Measurements from ENCODE around the gene ZBTB20. TPM values are rescaled to one million over a fixed set of nuclear protein-coding genes. Genes with fewer than 3 reads are reported as not detected.

Gene ZBTB20
- total and polyA plus RNA-seq, 10 of the 15 experiments (the other 5 are each of a cell fraction or from before 2014, with no cell fraction given): 0.20 to 5.5 (median 2.2) TPM

DNA sequence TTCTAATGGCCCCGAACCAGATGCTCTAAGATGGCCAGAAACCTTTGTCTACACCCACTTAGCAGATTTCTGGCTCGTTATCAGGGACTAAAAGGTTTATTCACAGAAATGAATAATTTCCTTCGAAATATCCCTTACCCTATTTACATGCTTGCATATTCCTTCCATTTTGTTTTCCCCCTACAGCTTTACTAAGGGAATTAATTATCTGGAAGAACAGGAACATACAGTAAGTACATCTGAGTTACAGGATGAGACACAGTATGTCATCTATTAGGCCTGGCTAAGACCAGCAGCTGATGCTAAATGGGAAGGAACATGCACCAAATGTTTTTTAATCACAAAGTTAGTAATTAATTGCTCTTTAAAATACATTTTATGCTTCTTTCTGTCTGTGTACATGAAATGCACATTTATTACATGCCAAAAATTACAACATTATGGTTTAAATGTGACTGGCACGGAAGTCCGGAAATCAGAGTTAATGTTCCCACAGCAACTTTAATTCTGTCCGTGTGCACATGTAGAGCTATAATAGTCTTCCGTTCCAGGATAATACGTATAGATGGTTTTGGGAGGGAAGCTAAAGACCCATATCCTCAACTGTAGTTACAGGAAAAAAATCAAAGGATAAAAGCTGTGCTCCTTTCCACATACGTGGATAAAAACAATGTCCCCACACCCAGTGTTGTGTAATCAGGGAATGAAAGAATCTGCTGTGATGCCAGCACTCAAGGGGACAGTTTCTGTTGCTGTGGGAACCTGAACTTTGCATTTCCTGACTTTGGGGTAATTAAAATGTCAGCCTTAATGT, 771.3 kb downstream of the ZBTB20 start:
- TF ChIP-seq BMI1 (IDR thresholded peaks at IDR 0.05; ENCODE audit: borderline replicate concordance) (no peak), ZNF217 (IDR thresholded peaks at IDR 0.05) (no peak), JUNB (IDR thresholded peaks at IDR 0.05) (no peak), ZNF274 (IDR thresholded peaks at IDR 0.05; ENCODE audit: insufficient read depth, insufficient read length) (no peak), TARDBP (IDR thresholded peaks at IDR 0.05; ENCODE audit: borderline replicate concordance) (no peak), IRF4 (IDR thresholded peaks at IDR 0.05; ENCODE audit: low read depth, low read length) (no peak), MXI1 (IDR thresholded peaks at IDR 0.05; ENCODE audit: low read depth, low read length) (no peak), TAF1 (IDR thresholded peaks at IDR 0.05; ENCODE audit: borderline replicate concordance, low read depth, low read length) (no peak), NRF1 (conservative IDR thresholded peaks at IDR 0.05; ENCODE audit: low read depth, low read length) (no peak), BCL3 (IDR thresholded peaks at IDR 0.05; ENCODE audit: borderline replicate concordance, insufficient read depth, low read depth, low read length, poor library complexity, severe bottlenecking) (no peak), ZBED1 (IDR thresholded peaks at IDR 0.05; ENCODE audit: borderline replicate concordance) (no peak), HDAC2 (IDR thresholded peaks at IDR 0.05) (no peak), SPI1 (IDR thresholded peaks at IDR 0.05; ENCODE audit: borderline replicate concordance, insufficient read depth, low read depth, low read length) (no peak), TCF12 (IDR thresholded peaks at IDR 0.05; ENCODE audit: low read depth, low read length) (no peak), PAX5 (IDR thresholded peaks at IDR 0.05; ENCODE audit: borderline replicate concordance, low read depth, low read length) (no peak)
- RAD21 ChIA-PET (ENCODE audit: unreplicated experiment): interaction anchor here (0.6 to 0.7 kb wide), 2 partner anchors 85 to 217 kb away, joined by 3 read pairs; no protein-coding TSS in a partner anchor
- no peaks in the 10 kb centered on the region for H4K20me1 ChIP-seq (ENCODE audit: control insufficient read depth, insufficient read depth)
- no peak overlapping the region for H3K9ac ChIP-seq (ENCODE audit: control insufficient read depth, insufficient read depth, low read length)
- no TSS peak for BruUV-seq (replicated peaks)
- intact Hi-C loops (cut with micrococcal nuclease; ENCODE audit: unreplicated experiment): no loop called here
- no peaks in the 10 kb centered on the region for H3K9me3 ChIP-seq (replicated peaks; ENCODE audit: control insufficient read depth, insufficient read depth, low read length)
- ATAC-seq (no peak), DNase-seq (ENCODE audit: low read depth, low spot score) (no peak), FAIRE-seq (no peak)
- POLR2A ChIA-PET: no interaction called here
- H3K4me1 ChIP-seq (ENCODE audit: control insufficient read depth, insufficient read depth, low read length): 0 out of 2 replicates have a peak, but pooled peaks cover 3% of the 10 kb centered on the region
- in situ Hi-C loops (cut with MboI): no loop called here
- H3K4me2 ChIP-seq (ENCODE audit: control insufficient read depth, insufficient read depth): no peak overlapping the region
- WGBS (ENCODE audit: insufficient coverage, insufficient replicate concordance, low lambda C conversion rate, missing lambda C conversion rate): 80% methylated on average over 9 of the region's 9 CpGs
- no peak overlapping the region for H2AFZ ChIP-seq (ENCODE audit: control insufficient read depth, low read depth, low read length)
- no peak overlapping the region for H3K4me3 ChIP-seq
- H3K36me3 ChIP-seq (ENCODE audit: control insufficient read depth in 2 of 2, insufficient read depth in 2 of 2, low read length in 1 of 2): peaks cover 0 to 19% of the 10 kb centered on the region in 2 experiments; a peak in 2 of 4 replicates
- no peak overlapping the region for H3K27ac ChIP-seq (ENCODE audit: control insufficient read depth, insufficient read depth)
- H3K27me3 ChIP-seq (replicated peaks in 1 of 2; ENCODE audit: control insufficient read depth in 2 of 2, insufficient read depth in 2 of 2, low read length in 1 of 2): no peaks in the 10 kb centered on the region
- SMC1A ChIA-PET (ENCODE audit: uncharacterized antibody, unreplicated experiment): interaction anchor here (0.5 to 2.0 kb wide), 7 partner anchors 11 to 349 kb away, joined by 3 to 7 read pairs (median 4); no protein-coding TSS in a partner anchor
- CTCF ChIA-PET: interaction anchor here (0.9 to 2.3 kb wide), 3 partner anchors 9 to 85 kb away, joined by 3 to 14 read pairs (median 4); no protein-coding TSS in a partner anchor
- no peaks in the 10 kb centered on the region for H3K79me2 ChIP-seq (ENCODE audit: control insufficient read depth, insufficient read depth, low read length)
